ENCODE data around the gene RFX3.
"Not testable (repeated sequence)": the region's sequence is repeated elsewhere in the genome, so short reads cannot be mapped to it uniquely, and the experiment has no call there.

Gene RFX3

GRCh38 chr9:3342159-3342777, 183.5 kb downstream of the RFX3 start:
- no peak for DNase-seq

DNA sequence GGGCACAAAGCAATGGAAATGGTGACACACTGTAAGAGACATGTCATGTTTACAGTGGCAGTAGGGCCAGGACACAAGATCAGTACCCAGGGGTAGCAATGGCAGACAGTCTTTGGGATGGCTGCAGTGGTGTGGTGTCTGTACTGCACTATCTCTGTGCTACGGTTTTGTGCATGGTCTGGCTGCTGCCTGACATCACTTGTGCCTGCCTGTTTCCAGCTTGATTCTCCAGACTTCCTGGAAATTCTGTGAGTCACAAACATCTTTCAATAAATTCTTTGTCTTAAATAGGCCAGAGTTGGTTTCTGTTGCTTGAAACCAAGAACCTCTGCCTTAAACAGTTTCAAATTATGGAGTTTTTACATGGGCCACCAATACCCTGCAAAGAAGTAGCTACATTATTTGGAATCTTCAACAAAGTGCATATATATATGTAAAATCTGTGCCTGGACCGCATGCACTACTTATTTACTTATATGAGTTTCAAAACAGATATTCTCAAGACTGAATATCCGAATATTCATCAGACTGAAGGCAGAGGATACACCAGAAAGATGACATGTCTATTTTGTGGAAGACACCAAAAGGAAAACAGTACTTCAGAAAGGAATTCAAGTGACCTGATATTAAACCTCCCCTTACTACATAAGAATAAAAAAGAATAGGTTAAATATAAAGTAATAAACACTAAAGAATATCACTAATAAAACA, 188.1 kb downstream of the RFX3 start:
- no peak for DNase-seq

DNA sequence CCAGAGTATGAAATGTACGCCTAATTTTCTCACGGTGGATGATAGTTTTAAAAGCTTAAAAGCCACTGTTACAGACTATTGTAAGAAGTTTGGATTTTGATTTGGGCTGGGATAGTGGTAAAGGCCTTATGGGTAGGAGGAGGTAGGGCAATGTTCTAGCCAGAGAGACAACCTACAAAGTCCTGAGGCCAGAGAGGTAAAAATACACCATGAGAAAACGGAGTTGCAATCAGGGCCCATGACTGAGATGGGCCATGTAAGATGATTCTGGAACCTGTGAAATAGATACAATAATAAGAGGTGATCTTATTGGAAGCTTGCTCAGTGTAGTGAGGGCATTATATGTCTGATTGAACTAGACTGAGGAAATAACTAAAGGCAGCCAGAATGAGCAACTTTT, 188.8 kb downstream of the RFX3 start:
- no peak for DNase-seq

DNA sequence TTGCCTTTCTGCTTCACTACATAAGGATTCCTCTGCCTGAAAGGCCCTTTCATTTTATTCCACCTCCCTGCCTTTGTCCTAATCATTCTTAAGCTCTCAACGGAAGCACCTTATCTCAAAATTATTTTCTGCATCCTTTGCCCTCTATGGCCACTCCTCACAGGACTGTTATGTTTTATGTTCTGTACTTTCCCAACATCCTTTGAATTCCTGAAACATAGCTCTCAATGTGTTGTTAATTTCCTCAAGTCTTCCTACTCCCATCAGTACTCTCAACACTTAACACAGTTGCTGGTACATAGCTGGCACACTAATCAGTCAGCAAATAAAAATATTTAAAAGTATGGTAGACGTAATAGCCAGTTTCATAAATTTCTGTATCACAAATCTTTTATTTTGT, 193.0 kb downstream of the RFX3 start:
- DNase-seq = no peak

- no peak for DNase-seq
Observed at GRCh38 chr9:3331801-3332200, 194.0 kb downstream of the RFX3 start.

DNA sequence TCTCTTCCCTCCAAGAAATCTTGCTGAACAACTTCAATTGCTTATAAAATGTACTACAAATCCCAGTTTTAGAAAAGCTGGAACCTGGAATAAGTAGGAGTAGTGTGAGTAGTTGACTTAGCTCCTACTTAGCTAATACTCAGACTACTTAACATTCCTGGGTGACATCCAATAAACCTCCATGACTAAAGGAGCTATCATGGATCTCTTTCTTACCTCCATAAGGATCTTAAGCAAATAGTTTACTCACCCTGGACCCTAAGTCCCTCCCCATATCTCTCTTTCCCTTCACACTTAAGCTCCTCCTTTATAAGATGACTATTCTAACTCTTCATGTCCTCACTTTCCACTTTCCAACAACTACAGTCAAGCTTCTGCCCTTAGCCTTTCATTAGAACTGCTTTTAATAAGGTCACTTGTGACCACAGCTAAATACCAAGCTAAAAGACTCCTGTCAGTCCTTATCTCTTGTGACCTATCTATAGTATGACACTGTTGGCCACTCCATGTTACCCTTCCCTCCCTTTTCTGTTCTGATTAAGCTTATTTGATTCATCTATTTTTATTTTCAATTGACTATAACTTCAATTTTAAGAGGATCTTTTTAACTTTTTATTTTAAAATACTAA, 194.9 kb downstream of the RFX3 start:
- no peak for DNase-seq

DNA sequence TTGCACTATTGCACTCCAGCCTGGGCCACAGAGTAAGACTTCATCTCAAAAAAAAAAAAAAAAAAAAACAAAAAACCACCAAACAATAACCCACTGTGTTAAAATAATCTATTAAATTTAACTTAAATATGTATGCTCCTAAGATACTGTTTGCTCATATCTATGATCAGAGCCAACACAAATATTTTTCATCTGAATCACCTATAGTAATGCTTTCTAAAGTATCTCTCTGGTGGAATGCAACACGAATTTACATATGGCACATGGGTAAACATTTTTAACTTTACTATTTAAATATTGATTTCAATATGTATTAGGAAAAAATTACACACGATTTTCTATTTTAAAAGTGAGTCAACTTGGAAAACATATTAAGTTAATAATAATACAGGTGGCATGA, 196.4 kb downstream of the RFX3 start:
- DNase-seq = no peak

- DNase-seq = no peak
Observed at GRCh38 chr9:3323714-3324113, 202.1 kb downstream of the RFX3 start.

DNA sequence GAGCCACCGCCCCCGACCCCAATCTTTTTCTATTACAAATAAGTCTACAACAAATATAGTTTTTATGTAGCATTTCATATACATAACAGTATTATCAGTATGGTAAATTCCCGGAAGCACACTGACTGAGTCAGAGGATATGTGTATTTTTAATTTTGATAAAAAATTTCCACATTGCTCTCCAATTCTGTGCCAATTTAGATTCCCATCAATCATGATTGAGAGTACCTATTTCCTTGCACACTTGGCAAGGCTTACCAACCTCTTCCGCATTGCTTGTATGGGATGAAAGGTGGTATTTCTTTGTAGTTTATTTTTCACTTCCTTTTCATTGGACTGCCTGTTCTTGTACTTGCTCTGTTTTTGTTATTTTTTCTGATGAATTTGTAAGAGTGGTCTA, 204.6 kb downstream of the RFX3 start:
- DNase-seq = no peak

DNA sequence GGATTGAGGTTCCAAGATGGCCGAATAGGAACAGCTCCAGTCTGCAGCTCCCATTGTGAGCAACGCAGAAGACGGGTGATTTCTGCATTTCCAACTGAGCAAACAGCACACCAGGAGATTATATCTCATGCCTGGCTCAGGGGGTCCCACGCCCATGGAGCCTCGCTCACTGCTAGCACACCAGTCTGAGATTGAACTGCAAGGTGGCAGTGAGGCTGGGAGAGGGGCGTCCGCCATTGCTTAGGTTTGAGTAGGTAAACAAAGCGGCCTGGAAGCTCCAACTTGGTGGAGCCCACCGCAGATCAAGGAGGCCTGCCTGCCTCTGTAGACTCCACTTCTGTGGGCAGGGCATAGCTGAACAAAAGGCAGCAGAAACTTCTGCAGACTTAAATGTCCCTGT, 213.2 kb downstream of the RFX3 start:
- not testable (repeated sequence) for DNase-seq

- no peak for DNase-seq
Observed at GRCh38 chr9:3308609-3309008, 217.2 kb downstream of the RFX3 start.

DNA sequence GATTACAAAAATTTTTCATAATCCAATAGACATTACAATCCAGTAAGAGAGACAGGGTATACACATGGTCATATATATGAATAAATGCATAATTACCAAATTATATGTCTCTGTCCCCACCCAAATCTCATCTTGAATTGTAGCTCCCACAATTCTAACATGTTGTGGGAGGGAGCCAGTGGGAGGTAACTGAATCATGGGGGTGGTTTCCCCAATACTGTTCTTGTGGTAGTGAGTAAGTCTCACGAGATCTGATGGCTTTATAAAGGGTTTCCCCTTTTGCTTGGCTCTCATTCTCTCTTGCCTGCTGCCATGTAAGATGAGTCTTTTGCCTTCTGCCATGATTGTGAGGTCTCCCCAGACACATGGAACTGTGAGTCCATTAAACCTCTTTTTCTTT, 221.4 kb downstream of the RFX3 start:
- DNase-seq = not testable (repeated sequence)

DNA sequence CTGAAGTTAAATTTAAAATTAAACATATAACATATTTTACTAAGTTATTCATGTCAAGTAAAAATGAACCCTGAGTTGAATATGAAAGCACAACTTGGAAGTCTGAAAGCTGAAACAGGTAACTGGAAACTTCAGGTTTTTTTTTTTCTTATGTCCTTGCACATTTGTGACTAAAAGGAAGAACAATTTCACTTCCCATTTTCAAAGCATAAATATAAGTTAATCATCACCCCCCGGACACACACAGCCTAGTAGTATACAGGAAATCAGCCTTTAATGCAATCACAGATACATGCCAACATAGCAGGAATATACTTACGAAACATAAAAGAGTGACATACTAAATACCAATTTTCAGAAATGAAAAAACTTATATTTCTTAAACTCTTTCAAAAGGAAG, 225.9 kb downstream of the RFX3 start:
- no peak for DNase-seq

DNA sequence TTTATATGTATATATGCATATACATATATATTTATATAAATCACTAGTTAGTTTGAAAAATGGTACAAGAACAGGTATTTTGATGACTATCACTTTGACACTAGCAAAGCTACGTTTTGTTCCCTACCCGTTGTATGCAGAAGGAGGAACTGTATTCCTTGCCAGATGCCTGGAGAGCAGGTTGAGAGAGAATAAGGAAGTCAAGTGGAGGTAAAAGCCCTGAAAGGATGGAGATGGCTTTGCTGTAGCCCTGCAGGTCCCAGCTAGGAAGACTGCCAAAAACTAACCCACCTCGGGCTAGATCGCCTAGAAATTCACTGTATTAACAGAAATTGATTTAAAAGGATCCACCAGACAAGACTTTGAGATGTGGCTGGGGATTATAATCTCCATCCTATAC, 229.3 kb downstream of the RFX3 start:
- no peak for DNase-seq

DNA sequence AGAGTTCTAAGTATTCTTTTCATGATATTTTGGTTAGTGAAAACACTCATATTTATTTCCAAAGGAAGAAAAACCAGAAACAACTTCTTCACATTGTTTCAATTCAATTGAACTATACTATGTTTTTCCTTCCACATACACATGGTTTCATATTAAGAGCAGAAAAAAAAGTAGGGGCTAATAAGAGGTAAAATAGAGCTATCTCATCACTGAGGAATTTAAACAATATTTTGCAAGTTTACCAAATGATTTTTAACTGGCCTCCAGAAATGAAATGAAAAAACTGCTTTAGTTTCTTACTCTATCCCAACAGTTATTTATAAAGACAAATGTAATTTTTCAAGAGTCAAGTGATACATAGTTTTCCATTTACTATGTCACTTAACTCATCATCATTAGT, 233.5 kb downstream of the RFX3 start:
- no peak for DNase-seq

- DNase-seq = no peak
Observed at GRCh38 chr9:3290231-3290840, 235.5 kb downstream of the RFX3 start.

- DNase-seq = no peak
Observed at GRCh38 chr9:3288686-3289085, 237.1 kb downstream of the RFX3 start.

- no peak for DNase-seq
Observed at GRCh38 chr9:3285365-3286161, 240.2 kb downstream of the RFX3 start.

DNA sequence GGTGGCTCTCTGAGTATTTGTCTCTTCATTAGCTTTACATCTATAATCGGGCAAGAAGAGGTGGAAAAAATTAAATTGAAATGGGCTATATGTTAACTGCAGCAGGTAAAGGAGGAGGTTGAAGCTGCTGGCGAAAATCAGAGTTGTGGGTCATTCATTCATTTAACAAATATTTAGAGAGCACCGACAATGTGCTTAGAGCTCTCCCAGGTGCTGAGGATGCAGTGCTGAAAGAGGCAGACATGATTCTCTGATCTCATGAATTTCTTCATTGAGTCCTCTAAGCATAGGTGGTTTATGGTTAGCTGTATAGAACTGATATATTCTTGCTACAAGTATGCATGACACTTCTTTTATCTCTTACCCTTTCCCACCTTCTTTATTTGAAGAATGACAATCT, 243.4 kb downstream of the RFX3 start:
- no peak for DNase-seq

GRCh38 chr9:3281399-3281798, 244.4 kb downstream of the RFX3 start:
- no peak for DNase-seq

DNA sequence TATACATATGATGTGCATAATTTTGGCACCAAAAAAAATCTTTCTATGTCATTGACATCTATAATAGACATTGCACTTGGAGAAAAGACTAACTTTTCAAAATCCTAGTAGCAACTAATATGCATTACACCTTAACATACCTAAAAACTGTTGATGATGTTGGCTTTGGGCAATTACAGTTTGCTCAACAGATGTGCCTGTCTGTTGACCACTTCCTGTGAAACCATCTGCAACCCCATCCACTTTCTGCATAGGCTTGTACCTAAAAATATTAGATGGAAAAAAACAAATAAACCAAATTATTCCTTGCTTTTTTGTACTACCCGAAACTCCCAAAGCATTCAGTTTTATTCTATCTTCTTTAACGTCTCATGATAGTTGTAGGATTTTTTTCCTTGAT, 248.6 kb downstream of the RFX3 start:
- no peak for DNase-seq

- no peak for DNase-seq
Observed at GRCh38 chr9:3271581-3271980, 254.2 kb downstream of the RFX3 start.

DNA sequence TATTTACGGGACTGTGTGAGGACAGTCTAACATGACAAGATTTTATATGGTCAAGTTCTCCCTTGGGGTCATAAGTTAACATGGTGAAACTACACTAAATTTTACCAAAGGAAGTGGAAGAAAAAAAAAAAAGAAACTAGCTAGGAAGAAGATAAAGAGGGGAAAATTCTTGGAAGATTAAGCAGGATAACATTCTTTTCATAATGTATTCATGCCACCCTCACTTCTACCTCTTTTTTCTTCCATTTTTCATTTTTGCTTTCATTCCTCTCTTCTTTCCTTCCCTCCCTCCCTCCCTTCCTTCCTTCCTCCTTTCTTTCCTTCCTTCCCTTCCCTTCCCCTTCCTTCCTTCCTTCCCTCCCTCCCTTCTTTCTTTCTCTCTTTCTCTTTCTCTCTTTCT, 254.6 kb downstream of the RFX3 start:
- DNase-seq = no peak

All from NCI-H1105 (cell line).